Activated naive CD4-positive, alpha-beta T cell treated with anti-CD3 and anti-CD28 coated beads, Interleukin-2, amount 50 U/mL, for 24 hours (primary cell): ENCODE measurements around the gene SPRED3.
"Not testable (repeated sequence)": the region's sequence is repeated elsewhere in the genome, so short reads cannot be mapped to it uniquely, and the experiment has no call there.

Source experiments
- H3K27ac Mint-ChIP-seq: one replicate; pipeline ENCODE4 v1.8.0; 2021; ENCODE audit warnings: mild to moderate bottlenecking, mixed read lengths
- H3K27me3 Mint-ChIP-seq: one replicate; pipeline ENCODE4 v1.8.0; 2021; ENCODE audit warnings: mixed read lengths
- H3K36me3 Mint-ChIP-seq: one replicate; pipeline ENCODE4 v1.8.0; 2021; ENCODE audit warnings: mixed read lengths
- H3K4me1 Mint-ChIP-seq: one replicate; pipeline ENCODE4 v1.8.0; 2021; ENCODE audit warnings: mixed read lengths
- H3K4me3 Mint-ChIP-seq: one replicate; pipeline ENCODE4 v1.8.0; 2021; ENCODE audit warnings: mild to moderate bottlenecking, mixed read lengths
- H3K9me3 Mint-ChIP-seq: one replicate; pipeline ENCODE4 v1.8.0; 2021; ENCODE audit warnings: mixed read lengths

Gene SPRED3

GRCh38 chr19:38395381-38396114 is 7.1 kb downstream of the SPRED3 start:
- peaks cover 28% of the 10 kb centered on the region for H3K4me1 Mint-ChIP-seq
- H3K36me3 Mint-ChIP-seq: no peaks in the 10 kb centered on the region
- H3K27me3 Mint-ChIP-seq: no peaks in the 10 kb centered on the region
- no peaks in the 10 kb centered on the region for H3K9me3 Mint-ChIP-seq
- no peak overlapping the region for H3K27ac Mint-ChIP-seq
- peak overlapping the region; percentile 84 for H3K4me3 Mint-ChIP-seq

GRCh38 chr19:38399081-38399480 is 10.6 kb downstream of the SPRED3 start:
- Mint-ChIP-seq H3K27me3 (no peaks in the 10 kb centered on the region), H3K9me3 (no peaks in the 10 kb centered on the region), H3K4me1 (peaks cover 31% of the 10 kb centered on the region), H3K4me3 (no peak overlapping the region), H3K27ac (peak overlapping the region; percentile 71), H3K36me3 (no peaks in the 10 kb centered on the region)

GRCh38 chr19:38399537-38399936 is 11.0 kb downstream of the SPRED3 start:
- Mint-ChIP-seq H3K4me1 (peaks cover 31% of the 10 kb centered on the region), H3K36me3 (no peaks in the 10 kb centered on the region), H3K4me3 (no peak overlapping the region), H3K27me3 (no peaks in the 10 kb centered on the region), H3K27ac (peak overlapping the region; percentile 71), H3K9me3 (no peaks in the 10 kb centered on the region)

- Mint-ChIP-seq H3K9me3 (no peaks in the 10 kb centered on the region), H3K4me3 (peak overlapping the region; percentile 30), H3K27me3 (no peaks in the 10 kb centered on the region), H3K4me1 (peaks cover 28% of the 10 kb centered on the region), H3K36me3 (no peaks in the 10 kb centered on the region), H3K27ac (peak overlapping the region; percentile 24)
Measured at GRCh38 chr19:38400361-38400760, 11.9 kb downstream of the SPRED3 start.

GRCh38 chr19:38401148-38401547 is 12.7 kb downstream of the SPRED3 start:
- peaks cover 28% of the 10 kb centered on the region for H3K4me1 Mint-ChIP-seq
- H3K36me3 Mint-ChIP-seq: no peaks in the 10 kb centered on the region
- H3K27me3 Mint-ChIP-seq: no peaks in the 10 kb centered on the region
- no peak overlapping the region for H3K27ac Mint-ChIP-seq
- no peak overlapping the region for H3K4me3 Mint-ChIP-seq
- no peaks in the 10 kb centered on the region for H3K9me3 Mint-ChIP-seq

GRCh38 chr19:38402623-38402966 is 14.1 kb downstream of the SPRED3 start:
- H3K4me1 Mint-ChIP-seq: peaks cover 19% of the 10 kb centered on the region
- H3K36me3 Mint-ChIP-seq: no peaks in the 10 kb centered on the region
- H3K27ac Mint-ChIP-seq: peak overlapping the region; percentile 5
- H3K9me3 Mint-ChIP-seq: no peaks in the 10 kb centered on the region
- peak overlapping the region; percentile 93 for H3K4me3 Mint-ChIP-seq
- no peaks in the 10 kb centered on the region for H3K27me3 Mint-ChIP-seq

GRCh38 chr19:38402967-38403674 is 14.6 kb downstream of the SPRED3 start, which contains the start of gene FAM98C:
TSS of gene FAM98C (plus strand) at chr19:38403093. CDS start at chr19:38403154, 61 bp downstream.
- Mint-ChIP-seq H3K27ac (peak within 1 kb of the TSS; percentile 95), H3K9me3 (no peaks in the 10 kb centered on the region), H3K27me3 (no peaks in the 10 kb centered on the region), H3K36me3 (no peaks in the 10 kb centered on the region), H3K4me1 (peaks cover 19% of the 10 kb centered on the region), H3K4me3 (peak within 1 kb of the TSS; percentile 93)

GRCh38 chr19:38404858-38405257 is 16.4 kb downstream of the SPRED3 start:
- H3K36me3 Mint-ChIP-seq: no peaks in the 10 kb centered on the region
- H3K4me1 Mint-ChIP-seq: peaks cover 19% of the 10 kb centered on the region
- no peaks in the 10 kb centered on the region for H3K9me3 Mint-ChIP-seq
- no peak overlapping the region for H3K27ac Mint-ChIP-seq
- peak overlapping the region; percentile 93 for H3K4me3 Mint-ChIP-seq
- H3K27me3 Mint-ChIP-seq: no peaks in the 10 kb centered on the region

- H3K4me3 Mint-ChIP-seq: peak overlapping the region; percentile 55
- peaks cover 19% of the 10 kb centered on the region for H3K4me1 Mint-ChIP-seq
- no peaks in the 10 kb centered on the region for H3K27me3 Mint-ChIP-seq
- no peaks in the 10 kb centered on the region for H3K9me3 Mint-ChIP-seq
- H3K36me3 Mint-ChIP-seq: no peaks in the 10 kb centered on the region
- H3K27ac Mint-ChIP-seq: peak overlapping the region; percentile 17
Measured at GRCh38 chr19:38405276-38405675, 16.8 kb downstream of the SPRED3 start.

- no peak overlapping the region for H3K4me3 Mint-ChIP-seq
- no peaks in the 10 kb centered on the region for H3K27me3 Mint-ChIP-seq
- H3K4me1 Mint-ChIP-seq: peaks cover 3% of the 10 kb centered on the region
- H3K36me3 Mint-ChIP-seq: no peaks in the 10 kb centered on the region
- no peaks in the 10 kb centered on the region for H3K9me3 Mint-ChIP-seq
- H3K27ac Mint-ChIP-seq: no peak overlapping the region
Measured at GRCh38 chr19:38409631-38410133, 21.2 kb downstream of the SPRED3 start.

- not testable (repeated sequence) for H3K4me1 Mint-ChIP-seq, H3K4me3 Mint-ChIP-seq, H3K27me3 Mint-ChIP-seq, H3K36me3 Mint-ChIP-seq, H3K27ac Mint-ChIP-seq, H3K9me3 Mint-ChIP-seq
Measured at GRCh38 chr19:38410407-38410806, 21.9 kb downstream of the SPRED3 start.

GRCh38 chr19:38411041-38411712 is 22.7 kb downstream of the SPRED3 start:
- H3K4me1 Mint-ChIP-seq: no peaks in the 10 kb centered on the region
- no peaks in the 10 kb centered on the region for H3K27me3 Mint-ChIP-seq
- H3K4me3 Mint-ChIP-seq: no peak overlapping the region
- no peaks in the 10 kb centered on the region for H3K9me3 Mint-ChIP-seq
- H3K27ac Mint-ChIP-seq: no peak overlapping the region
- H3K36me3 Mint-ChIP-seq: no peaks in the 10 kb centered on the region

- not testable (repeated sequence) for H3K36me3 Mint-ChIP-seq, H3K9me3 Mint-ChIP-seq, H3K27me3 Mint-ChIP-seq, H3K4me1 Mint-ChIP-seq, H3K27ac Mint-ChIP-seq, H3K4me3 Mint-ChIP-seq
Measured at GRCh38 chr19:38411898-38412297, 23.4 kb downstream of the SPRED3 start.

- Mint-ChIP-seq H3K36me3 (no peaks in the 10 kb centered on the region), H3K27me3 (no peaks in the 10 kb centered on the region), H3K9me3 (no peaks in the 10 kb centered on the region), H3K4me3 (no peak overlapping the region), H3K27ac (no peak overlapping the region), H3K4me1 (peaks cover 6% of the 10 kb centered on the region)
Measured at GRCh38 chr19:38412491-38412890, 24.0 kb downstream of the SPRED3 start.

GRCh38 chr19:38412961-38413360 is 24.5 kb downstream of the SPRED3 start:
- H3K4me3 Mint-ChIP-seq: no peak overlapping the region
- no peaks in the 10 kb centered on the region for H3K27me3 Mint-ChIP-seq
- peaks cover 11% of the 10 kb centered on the region for H3K4me1 Mint-ChIP-seq
- no peaks in the 10 kb centered on the region for H3K9me3 Mint-ChIP-seq
- H3K36me3 Mint-ChIP-seq: no peaks in the 10 kb centered on the region
- no peak overlapping the region for H3K27ac Mint-ChIP-seq

GRCh38 chr19:38413416-38413815 is 24.9 kb downstream of the SPRED3 start:
- no peaks in the 10 kb centered on the region for H3K27me3 Mint-ChIP-seq
- no peak overlapping the region for H3K4me3 Mint-ChIP-seq

More at GRCh38 chr19:38413416-38413815, 24.9 kb downstream of the SPRED3 start:
- no peaks in the 10 kb centered on the region for H3K36me3 Mint-ChIP-seq
- no peaks in the 10 kb centered on the region for H3K9me3 Mint-ChIP-seq
- peaks cover 14% of the 10 kb centered on the region for H3K4me1 Mint-ChIP-seq
- no peak overlapping the region for H3K27ac Mint-ChIP-seq
